ENCODE results near the gene CORT. TPM values are rescaled to one million over a fixed set of nuclear protein-coding genes. Genes with fewer than 3 reads are reported as not detected.

The CORT gene
- total RNA-seq, 1 experiment from 2014 or later, result 1.6 TPM

GRCh38 chr1:10432910-10433700, 16.7 kb upstream of the CORT start:
- ChIA-PET POLR2A (ENCODE audit: unreplicated experiment) (no interaction called here), CTCF (no interaction called here)
- no peak overlapping the region for H3K4me3 ChIP-seq
- peaks cover 13% of the 10 kb centered on the region for H3K79me2 ChIP-seq (ENCODE audit: low read depth)
- no peaks in the 10 kb centered on the region for H3K9me3 ChIP-seq (ENCODE audit: insufficient read depth, low read depth)
- H4K20me1 ChIP-seq (ENCODE audit: insufficient read depth), result no peaks in the 10 kb centered on the region
- DNase-seq, result no peak
- H3K27ac ChIP-seq, result no peak overlapping the region
- no peaks in the 10 kb centered on the region for H3K9me2 ChIP-seq (ENCODE audit: insufficient read depth)
- H3K4me2 ChIP-seq, result no peak overlapping the region
- intact Hi-C loops (cut with micrococcal nuclease; ENCODE audit: unreplicated experiment), result no loop called here
- no peaks in the 10 kb centered on the region for H3K36me3 ChIP-seq (ENCODE audit: low read depth)
- H3K4me1 ChIP-seq (replicated peaks; ENCODE audit: insufficient read depth), result peaks cover 6% of the 10 kb centered on the region
- no peak overlapping the region for H2AFZ ChIP-seq
- H3F3A ChIP-seq (ENCODE audit: insufficient read depth, low read depth), result no peaks in the 10 kb centered on the region; the same call in 1 of the 2 replicates
- H3K27me3 ChIP-seq (ENCODE audit: insufficient read depth, low read depth), result no peaks in the 10 kb centered on the region
- no peak for TF ChIP-seq CTCF (conservative IDR thresholded peaks at IDR 0.05)
- no peak for TF ChIP-seq EZH2 (IDR thresholded peaks at IDR 0.05; ENCODE audit: low read depth)
- BruUV-seq (replicated peaks), result no TSS peak

GRCh38 chr1:10433790-10434189, 16.0 kb upstream of the CORT start:
- Histone ChIP-seq H3K4me1 (replicated peaks; ENCODE audit: insufficient read depth) (peaks cover 6% of the 10 kb centered on the region), H3K4me2 (no peak overlapping the region), H3K9me3 (ENCODE audit: insufficient read depth, low read depth) (no peaks in the 10 kb centered on the region), H3K36me3 (ENCODE audit: low read depth) (no peaks in the 10 kb centered on the region), H3K27me3 (ENCODE audit: insufficient read depth, low read depth) (no peaks in the 10 kb centered on the region), H3K79me2 (ENCODE audit: low read depth) (peaks cover 13% of the 10 kb centered on the region), H3F3A (ENCODE audit: insufficient read depth, low read depth) (no peaks in the 10 kb centered on the region; the same call in 1 of the 2 replicates), H3K27ac (no peak overlapping the region), H3K4me3 (no peak overlapping the region), H2AFZ (no peak overlapping the region), H4K20me1 (ENCODE audit: insufficient read depth) (no peaks in the 10 kb centered on the region), H3K9me2 (ENCODE audit: insufficient read depth) (no peaks in the 10 kb centered on the region)
- TF ChIP-seq CTCF (conservative IDR thresholded peaks at IDR 0.05) (no peak), EZH2 (IDR thresholded peaks at IDR 0.05; ENCODE audit: low read depth) (no peak)
- no peak for DNase-seq
- ChIA-PET CTCF (no interaction called here), POLR2A (ENCODE audit: unreplicated experiment) (no interaction called here)
- BruUV-seq (replicated peaks), result no TSS peak
- intact Hi-C loops (cut with micrococcal nuclease; ENCODE audit: unreplicated experiment), result no loop called here

GRCh38 chr1:10434590-10434989, 15.2 kb upstream of the CORT start:
- Histone ChIP-seq H3K9me3 (ENCODE audit: insufficient read depth, low read depth) (no peaks in the 10 kb centered on the region), H3F3A (ENCODE audit: insufficient read depth, low read depth) (no peaks in the 10 kb centered on the region), H3K27me3 (ENCODE audit: insufficient read depth, low read depth) (no peaks in the 10 kb centered on the region), H3K4me1 (replicated peaks; ENCODE audit: insufficient read depth) (peaks cover 6% of the 10 kb centered on the region), H3K4me3 (no peak overlapping the region), H3K4me2 (no peak overlapping the region), H4K20me1 (ENCODE audit: insufficient read depth) (no peaks in the 10 kb centered on the region), H3K36me3 (ENCODE audit: low read depth) (no peaks in the 10 kb centered on the region), H3K27ac (no peak overlapping the region), H3K79me2 (ENCODE audit: low read depth) (peaks cover 13% of the 10 kb centered on the region), H3K9me2 (ENCODE audit: insufficient read depth) (no peaks in the 10 kb centered on the region), H2AFZ (no peak overlapping the region)
- ChIA-PET POLR2A (ENCODE audit: unreplicated experiment) (no interaction called here), CTCF (interaction anchor here (0.7 kb wide), 1 partner anchor 253 kb away, joined by 3 read pairs; no protein-coding TSS in a partner anchor)
- TF ChIP-seq EZH2 (IDR thresholded peaks at IDR 0.05; ENCODE audit: low read depth), result no peak
- no peak for TF ChIP-seq CTCF (conservative IDR thresholded peaks at IDR 0.05)
- intact Hi-C loops (cut with micrococcal nuclease; ENCODE audit: unreplicated experiment), result no loop called here
- no peak for DNase-seq
- no TSS peak for BruUV-seq (replicated peaks)

Measured in PC-9 (cell line).